NCI-H2196 treated with DMSO at 0.1 percent for 48 hours (cell line): ENCODE data around the gene SREBF2.

Experiments
- DNase-seq: peaks from one replicate; lab custom pipeline; 2025; ENCODE audit not compliant: unreplicated experiment; lab: John Stamatoyannopoulos, UW

Gene SREBF2

GRCh38 chr22:41919357-41920224, 86.7 kb downstream of the SREBF2 start:
- DNase-seq: no peak

GRCh38 chr22:41920271-41920976, 87.5 kb downstream of the SREBF2 start:
- no peak for DNase-seq

- DNase-seq: no peak
Observed at GRCh38 chr22:41922328-41922727, 89.4 kb downstream of the SREBF2 start.

- DNase-seq: no peak
Observed at GRCh38 chr22:41922940-41923594, 90.2 kb downstream of the SREBF2 start.

- no peak for DNase-seq
Observed at GRCh38 chr22:41923595-41924276, 90.8 kb downstream of the SREBF2 start.

- DNase-seq: no peak
Observed at GRCh38 chr22:41925783-41926460, 93.0 kb downstream of the SREBF2 start.

GRCh38 chr22:41927813-41928212, 94.9 kb downstream of the SREBF2 start:
- no peak for DNase-seq

GRCh38 chr22:41928593-41929417, 95.9 kb downstream of the SREBF2 start:
- no peak for DNase-seq

GRCh38 chr22:41929418-41929810, 96.5 kb downstream of the SREBF2 start:
- DNase-seq: peak; percentile 16

- DNase-seq: no peak
Observed at GRCh38 chr22:41931701-41932269, 98.9 kb downstream of the SREBF2 start.

- no peak for DNase-seq
Observed at GRCh38 chr22:41932353-41932752, 99.4 kb downstream of the SREBF2 start.

- no peak for DNase-seq
Observed at GRCh38 chr22:41933411-41934177, 100.7 kb downstream of the SREBF2 start.

GRCh38 chr22:41934284-41935014, 101.5 kb downstream of the SREBF2 start:
- no peak for DNase-seq

GRCh38 chr22:41935015-41935351, 102.1 kb downstream of the SREBF2 start:
- no peak for DNase-seq

GRCh38 chr22:41935509-41935908, 102.6 kb downstream of the SREBF2 start:
- DNase-seq: no peak

GRCh38 chr22:41936894-41937169, 103.9 kb downstream of the SREBF2 start:
- DNase-seq: no peak

GRCh38 chr22:41939981-41940831, 107.3 kb downstream of the SREBF2 start:
- DNase-seq: peak; percentile 22
